T-helper 1 cell treated with Interleukin-12 subunit alpha and Interleukin-12 subunit beta and Interleukin-4 antibody, amounts not matched to agents 30 ng/mL and 1 ng/mL, for 36 hours (primary cell): ENCODE measurements around the gene LZIC. TPM values are rescaled to one million over a fixed set of nuclear protein-coding genes. Genes with fewer than 3 reads are reported as not detected.
"Not testable (repeated sequence)": the region's sequence is repeated elsewhere in the genome, so short reads cannot be mapped to it uniquely, and the experiment has no call there.

ENCODE experiments used
- intact Hi-C: fragments of 100-400 bp; cut with micrococcal nuclease; formaldehyde crosslinking; loops from one replicate; pipeline ENCODE4 v1.15.1; 2024
- total RNA-seq: library from RNA; stranded (reverse); gene quantifications from 2 replicates; pipeline ENCODE4 v1.2.3, GENCODE V29; 2022

LZIC gene
- 28.2 and 29.5 TPM in 2 replicates for total RNA-seq

- intact Hi-C loops, result loop anchor here (1.0 to 5.0 kb wide), 11 partner anchors 33 to 529 kb away; partner anchors contain the start of genes CLSTN1, CTNNBIP1, DFFA and PEX14
These were observed at the start of gene LZIC, which contains the start of gene NMNAT1 for GRCh38 chr1:9942939-9943788. Gene LZIC (minus strand): TSS chr1:9943391. CDS start chr1:9936619, 6,772 bp downstream. Gene NMNAT1 (plus strand): TSS chr1:9943475. CDS start chr1:9972074, 28,599 bp downstream.

GRCh38 chr1:9992910-9993309, 49.7 kb upstream of the LZIC start:
- intact Hi-C loops, result no loop called here

GRCh38 chr1:9990944-9991343, 47.8 kb upstream of the LZIC start:
- intact Hi-C loops, result no loop called here

GRCh38 chr1:9989773-9990172, 46.6 kb upstream of the LZIC start:
- intact Hi-C loops, result no loop called here

- intact Hi-C loops, result no loop called here
These were observed 41.8 kb upstream of the LZIC start for GRCh38 chr1:9985001-9985400.

- intact Hi-C loops, result no loop called here
These were observed 41.1 kb upstream of the LZIC start for GRCh38 chr1:9984253-9984652.

- intact Hi-C loops, result no loop called here
These were observed 17.7 kb upstream of the LZIC start for GRCh38 chr1:9960706-9961562.

GRCh38 chr1:9960011-9960410, 16.8 kb upstream of the LZIC start:
- intact Hi-C loops, result no loop called here

GRCh38 chr1:9957726-9958125, 14.5 kb upstream of the LZIC start:
- intact Hi-C loops, result no loop called here

GRCh38 chr1:9946315-9946714, 3.1 kb upstream of the LZIC start:
- intact Hi-C loops, result no loop called here

- intact Hi-C loops, result loop anchor here (1.0 to 5.0 kb wide), 9 partner anchors 67 to 530 kb away; partner anchors contain the start of genes CLSTN1, DFFA, PEX14 and PGD
These were observed 722 bp downstream of the LZIC start for GRCh38 chr1:9942399-9942938.

GRCh38 chr1:9929431-9930385, 13.5 kb downstream of the LZIC start:
- intact Hi-C loops, result no loop called here

- intact Hi-C loops, result no loop called here
These were observed 15.9 kb downstream of the LZIC start for GRCh38 chr1:9927259-9927658.

GRCh38 chr1:9922342-9922741, 20.8 kb downstream of the LZIC start:
- intact Hi-C loops, result no loop called here

- intact Hi-C loops, result no loop called here
These were observed 22.6 kb downstream of the LZIC start for GRCh38 chr1:9920606-9921005.

- intact Hi-C loops, result no loop called here
These were observed 25.3 kb downstream of the LZIC start for GRCh38 chr1:9917901-9918300.

- intact Hi-C loops, result not testable (repeated sequence)
These were observed 25.7 kb downstream of the LZIC start for GRCh38 chr1:9917495-9917894.

- intact Hi-C loops, result no loop called here
These were observed 26.7 kb downstream of the LZIC start for GRCh38 chr1:9916452-9916851.

GRCh38 chr1:9914610-9914937, 28.6 kb downstream of the LZIC start:
- intact Hi-C loops, result loop anchor here (5.0 kb wide), 3 partner anchors 262 to 1037 kb away; partner anchors contain the start of genes ENO1 and PIK3CD

- intact Hi-C loops, result loop anchor here (5.0 kb wide), 3 partner anchors 260 to 1035 kb away; partner anchors contain the start of genes ENO1 and PIK3CD
These were observed 30.8 kb downstream of the LZIC start for GRCh38 chr1:9912264-9912936.
